ENCODE results near the gene IGFL3. TPM values are rescaled to one million over a fixed set of nuclear protein-coding genes. Genes with fewer than 3 reads are reported as not detected.
"Not testable (repeated sequence)": the region's sequence is repeated elsewhere in the genome, so short reads cannot be mapped to it uniquely, and the experiment has no call there.

The IGFL3 gene
- total and polyA plus RNA-seq, 2 donors: not detected

- not testable (repeated sequence) for H3K36me3 ChIP-seq (ENCODE audit: insufficient read depth); H3K4me3 ChIP-seq (ENCODE audit: low read depth, low read length); H3K4me1 ChIP-seq (ENCODE audit: insufficient read depth); H3K27ac ChIP-seq (ENCODE audit: low read depth); DNase-seq (ENCODE audit: extremely low spot score)
- WGBS: 22% methylated on average over 42 of the region's 71 CpGs
Observed at GRCh38 chr19:46078573-46079332, 45.7 kb downstream of the IGFL3 start.

- H3K4me1 ChIP-seq (ENCODE audit: insufficient read depth): no peaks in the 10 kb centered on the region
- DNase-seq (ENCODE audit: extremely low spot score): no peak
- H3K36me3 ChIP-seq (ENCODE audit: insufficient read depth): no peaks in the 10 kb centered on the region
- WGBS: 21% methylated on average over 6 of the region's 6 CpGs
- H3K27ac ChIP-seq (ENCODE audit: low read depth): no peak overlapping the region
- H3K4me3 ChIP-seq (ENCODE audit: low read depth, low read length): no peak overlapping the region
Observed at GRCh38 chr19:46077815-46078167, 46.7 kb downstream of the IGFL3 start.

DNA sequence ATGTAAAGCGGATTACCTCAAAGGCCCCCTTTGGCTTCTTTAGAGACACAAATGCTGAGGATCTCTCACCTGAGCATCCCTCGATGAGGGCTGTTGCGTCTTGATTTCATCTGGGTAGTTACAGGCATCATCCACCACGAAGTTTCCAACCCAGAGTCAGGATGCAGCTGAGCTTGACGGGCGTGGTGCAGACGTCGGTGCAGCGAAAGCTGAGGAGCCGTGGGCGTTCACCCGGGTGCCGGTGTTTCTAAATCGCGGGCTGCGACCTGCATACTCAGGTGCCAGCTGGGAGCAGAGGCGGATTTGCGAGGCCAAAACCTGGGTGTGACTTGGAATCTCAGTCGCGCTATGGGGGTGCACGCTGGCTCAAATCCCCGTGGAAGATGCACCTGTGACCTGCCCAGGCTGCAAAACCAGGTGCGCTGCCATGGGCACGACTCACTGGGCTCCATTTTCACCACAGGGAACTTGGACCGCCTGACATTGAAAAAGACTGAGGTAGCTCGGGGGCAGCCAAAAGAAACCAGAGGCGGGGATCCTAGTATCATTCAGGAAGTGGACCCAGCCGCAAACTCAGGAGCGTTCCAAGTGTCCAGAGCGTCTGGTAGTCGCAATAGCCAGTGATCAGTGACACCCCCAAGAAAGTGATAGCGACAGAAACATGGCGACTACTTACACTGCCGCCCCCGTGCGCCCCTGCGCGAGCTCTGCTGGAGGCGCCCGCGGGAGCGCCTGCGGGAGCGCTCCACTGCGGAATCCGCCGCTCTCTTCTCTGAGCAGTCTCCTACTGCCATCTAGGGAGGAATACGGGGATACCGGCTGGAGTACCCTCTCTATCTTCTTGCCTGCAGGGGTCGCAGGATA is 47.3 kb downstream of the IGFL3 start:
- Histone ChIP-seq H3K4me3 (ENCODE audit: low read depth, low read length) (no peak overlapping the region), H3K27ac (ENCODE audit: low read depth) (no peak overlapping the region), H3K4me1 (ENCODE audit: insufficient read depth) (no peaks in the 10 kb centered on the region), H3K36me3 (ENCODE audit: insufficient read depth) (no peaks in the 10 kb centered on the region)
- 2% methylated on average over 50 of the region's 50 CpGs for WGBS
- DNase-seq (ENCODE audit: extremely low spot score): no peak

- Histone ChIP-seq H3K4me3 (ENCODE audit: low read depth, low read length) (no peak overlapping the region), H3K27ac (ENCODE audit: low read depth) (no peak overlapping the region), H3K4me1 (ENCODE audit: insufficient read depth) (no peaks in the 10 kb centered on the region), H3K36me3 (ENCODE audit: insufficient read depth) (no peaks in the 10 kb centered on the region)
- DNase-seq (ENCODE audit: extremely low spot score): no peak
- WGBS: 33% methylated on average over 9 of the region's 9 CpGs
Observed at GRCh38 chr19:46076031-46076880, 48.2 kb downstream of the IGFL3 start.

DNA sequence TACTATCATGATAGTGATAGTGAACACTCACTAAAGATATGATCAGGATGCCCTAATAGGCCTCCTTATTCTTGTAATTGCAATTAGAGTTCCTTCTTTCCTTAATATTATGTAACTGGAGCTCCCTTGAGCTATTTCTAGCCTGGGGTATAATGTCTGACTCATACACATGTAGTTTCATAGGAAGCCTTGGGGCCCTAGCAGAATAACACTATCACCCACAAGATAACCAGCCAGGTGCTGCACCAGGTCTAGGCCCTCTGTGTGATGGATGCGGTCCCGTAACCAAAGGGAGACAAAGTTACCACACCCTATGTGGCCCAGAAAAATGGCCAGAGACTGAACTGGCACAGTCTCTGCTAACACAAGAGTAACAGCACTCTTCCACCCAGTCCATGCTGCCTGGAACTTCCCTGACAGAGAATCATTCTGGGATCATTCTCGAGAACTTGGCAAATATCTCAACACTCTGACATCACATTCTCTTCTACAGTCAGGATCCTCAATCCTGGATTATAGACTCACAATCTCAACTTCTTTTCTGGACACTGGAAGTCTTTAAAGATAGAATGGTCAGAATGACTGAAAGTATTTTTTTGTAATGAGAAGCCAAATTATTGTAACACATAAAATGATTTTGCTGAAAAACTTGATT is 51.1 kb downstream of the IGFL3 start:
- DNase-seq (ENCODE audit: extremely low spot score): no peak
- 83% methylated on average over 3 of the region's 3 CpGs for WGBS
- Histone ChIP-seq H3K36me3 (ENCODE audit: insufficient read depth) (no peaks in the 10 kb centered on the region), H3K27ac (ENCODE audit: low read depth) (no peak overlapping the region), H3K4me1 (ENCODE audit: insufficient read depth) (no peaks in the 10 kb centered on the region), H3K4me3 (ENCODE audit: low read depth, low read length) (no peak overlapping the region)

Other genes starting within 250 kb of the IGFL3 start
- 18.2 TPM for gene IRF2BP1, start 238.5 kb downstream of the IGFL3 start, total RNA-seq
- gene IRF2BP1, start 238.5 kb downstream of the IGFL3 start, polyA plus RNA-seq: 30.2 TPM
- 1.3 TPM for gene MYPOP, start 222.1 kb downstream of the IGFL3 start, total RNA-seq
- 8.2 TPM for gene MYPOP, start 222.1 kb downstream of the IGFL3 start, polyA plus RNA-seq
- gene NANOS2, start 209.9 kb downstream of the IGFL3 start, total RNA-seq: not detected
- not detected for gene NANOS2, start 209.9 kb downstream of the IGFL3 start, polyA plus RNA-seq
- gene NOVA2, start 150.8 kb downstream of the IGFL3 start, total RNA-seq: 1.2 TPM
- 2.2 TPM for gene NOVA2, start 150.8 kb downstream of the IGFL3 start, polyA plus RNA-seq
- gene CCDC61, start 129.2 kb downstream of the IGFL3 start, total RNA-seq: 3.2 TPM
- 19.6 TPM for gene CCDC61, start 129.2 kb downstream of the IGFL3 start, polyA plus RNA-seq
- gene PGLYRP1, start 101.6 kb downstream of the IGFL3 start, total RNA-seq: not detected
- 0.18 TPM for gene PGLYRP1, start 101.6 kb downstream of the IGFL3 start, polyA plus RNA-seq
- gene IGFL4, start 83.7 kb downstream of the IGFL3 start, total RNA-seq: 0.21 TPM
- not detected for gene IGFL4, start 83.7 kb downstream of the IGFL3 start, polyA plus RNA-seq
- gene IGFL2, start 23.6 kb upstream of the IGFL3 start, total RNA-seq: not detected
- gene IGFL2, start 23.6 kb upstream of the IGFL3 start, polyA plus RNA-seq: not detected
- gene IGFL1, start 105.1 kb upstream of the IGFL3 start, total RNA-seq: not detected
- 0.11 TPM for gene IGFL1, start 105.1 kb upstream of the IGFL3 start, polyA plus RNA-seq
- gene HIF3A, start 172.4 kb upstream of the IGFL3 start, total RNA-seq: 41.0 TPM
- gene HIF3A, start 172.4 kb upstream of the IGFL3 start, polyA plus RNA-seq: 186 TPM
- 30.7 TPM for gene PPP5C, start 222.4 kb upstream of the IGFL3 start, total RNA-seq
- gene PPP5C, start 222.4 kb upstream of the IGFL3 start, polyA plus RNA-seq: 44.5 TPM

Measured in urinary bladder (tissue), 4 donors.